H9 (cell line): ENCODE measurements around the gene ZCWPW1. TPM values are rescaled to one million over a fixed set of nuclear protein-coding genes. Genes with fewer than 3 reads are reported as not detected.
A peak's percentile ranks its signal among the peaks of the same experiment; 100 is the strongest.

Source experiments
- DNase-seq: peaks from one replicate; pipeline ENCODE4 v3.0.0-alpha.2; 2017
- H2AFZ ChIP-seq: one replicate; pipeline ENCODE4 v1.6.1; 2013; ENCODE audit warnings: mild to moderate bottlenecking, low read length, control low read depth, moderate library complexity
- H2AK5ac ChIP-seq: 2 replicates; pipeline ENCODE4 v1.6.1; 2013; ENCODE audit warnings: low read length, control low read depth, mixed read lengths; ENCODE audit not compliant: insufficient read length
- H2BK120ac ChIP-seq: one replicate; pipeline ENCODE4 v1.6.1; 2013; ENCODE audit warnings: low read depth, mild to moderate bottlenecking, low read length, control low read depth, inconsistent platforms; ENCODE audit not compliant: poor library complexity, severe bottlenecking
- H2BK12ac ChIP-seq: 2 replicates; pipeline ENCODE4 v1.6.1; 2013; ENCODE audit warnings: low read length, control low read depth, mixed read lengths, low read depth; ENCODE audit not compliant: insufficient read length
- H2BK15ac ChIP-seq: 2 replicates; pipeline ENCODE4 v1.6.1; 2013; ENCODE audit warnings: low read depth, low read length, control low read depth
- H2BK20ac ChIP-seq: one replicate; pipeline ENCODE4 v1.6.1; 2013; ENCODE audit warnings: low read depth, mild to moderate bottlenecking, low read length, control low read depth, inconsistent platforms; ENCODE audit not compliant: poor library complexity, severe bottlenecking
- H2BK5ac ChIP-seq: 2 replicates; pipeline ENCODE4 v1.6.1; 2013; ENCODE audit warnings: low read length, control low read depth, mixed read lengths; ENCODE audit not compliant: insufficient read length
- H3K14ac ChIP-seq: 2 replicates; pipeline ENCODE4 v1.6.1; 2013; ENCODE audit warnings: low read length, control low read depth; ENCODE audit not compliant: insufficient read depth
- H3K18ac ChIP-seq: 2 replicates; pipeline ENCODE4 v1.6.1; 2013; ENCODE audit warnings: low read depth, mild to moderate bottlenecking, mixed read lengths, low read length, control low read depth; ENCODE audit not compliant: insufficient read length
- H3K23ac ChIP-seq: 2 replicates; pipeline ENCODE4 v1.6.1; 2013; ENCODE audit warnings: low read length, control low read depth, mixed read lengths, low read depth; ENCODE audit not compliant: insufficient read length
- H3K23me2 ChIP-seq: 2 replicates; pipeline ENCODE4 v1.6.1; 2013; ENCODE audit warnings: low read depth, mild to moderate bottlenecking, mixed read lengths, low read length, control low read depth; ENCODE audit not compliant: insufficient read length, poor library complexity, severe bottlenecking
- H3K27ac ChIP-seq: 2 replicates; pipeline ENCODE4 v1.5.1; 2013; ENCODE audit warnings: low read length, control low read depth, mixed read lengths, low read depth; ENCODE audit not compliant: insufficient read length
- H3K27me3 ChIP-seq: 2 replicates; pipeline ENCODE4 v1.6.1; 2013; ENCODE audit warnings: low read length, control low read depth, inconsistent platforms; ENCODE audit not compliant: insufficient read depth
- H3K4ac ChIP-seq: 2 replicates; pipeline ENCODE4 v1.6.1; 2013; ENCODE audit warnings: low read depth, mild to moderate bottlenecking, control low read depth, inconsistent platforms, low read length, moderate library complexity
- H3K4me1 ChIP-seq: 2 replicates; pipeline ENCODE4 v1.6.1; 2013; ENCODE audit warnings: low read length, control low read depth, inconsistent platforms; ENCODE audit not compliant: insufficient read depth
- H3K4me2 ChIP-seq: 2 replicates; pipeline ENCODE4 v1.6.1; 2013; ENCODE audit warnings: low read length, control low read depth, mixed read lengths; ENCODE audit not compliant: insufficient read length, insufficient read depth
- H3K56ac ChIP-seq: 2 replicates; pipeline ENCODE4 v1.6.1; 2013; ENCODE audit warnings: low read depth, mild to moderate bottlenecking, mixed read lengths, low read length, control low read depth; ENCODE audit not compliant: insufficient read length
- H3K79me1 ChIP-seq: 2 replicates; pipeline ENCODE4 v1.6.1; 2013; ENCODE audit warnings: low read depth, mild to moderate bottlenecking, moderate library complexity, low read length, control low read depth, inconsistent platforms; ENCODE audit not compliant: insufficient read depth, poor library complexity, severe bottlenecking
- H3K79me2 ChIP-seq: 2 replicates; pipeline ENCODE4 v1.6.1; 2013; ENCODE audit warnings: low read length, control low read depth, inconsistent platforms; ENCODE audit not compliant: insufficient read depth
- H3K9ac ChIP-seq: 2 replicates; pipeline ENCODE4 v1.6.1; 2013; ENCODE audit warnings: low read length, control low read depth, mixed read lengths; ENCODE audit not compliant: insufficient read length; ENCODE audit errors: extremely low read depth
- H3K9me3 ChIP-seq: one replicate; pipeline ENCODE4 v1.6.1; 2013; ENCODE audit warnings: low read depth, low read length, inconsistent platforms; ENCODE audit not compliant: control insufficient read depth
- H3T11ph ChIP-seq: one replicate; pipeline ENCODE4 v1.6.1; 2013; ENCODE audit warnings: mild to moderate bottlenecking, low read length, control low read depth, inconsistent platforms
- H4K20me1 ChIP-seq: one replicate; pipeline ENCODE4 v1.6.1; 2013; ENCODE audit not compliant: control insufficient read depth, insufficient read length, insufficient read depth
- H4K5ac ChIP-seq: 2 replicates; pipeline ENCODE4 v1.6.1; 2013; ENCODE audit warnings: low read depth, mild to moderate bottlenecking, mixed read lengths, low read length, control low read depth; ENCODE audit not compliant: insufficient read length
- H4K8ac ChIP-seq: replicated peaks from 2 replicates; pipeline ENCODE4 v1.6.1; 2013; ENCODE audit warnings: low read length, control low read depth, mixed read lengths, low read depth; ENCODE audit not compliant: insufficient read length
- H4K91ac ChIP-seq: 2 replicates; pipeline ENCODE4 v1.6.1; 2013; ENCODE audit warnings: low read depth, mild to moderate bottlenecking, moderate library complexity, mixed read lengths, low read length, control low read depth; ENCODE audit not compliant: insufficient read length
- H3K27ac Mint-ChIP-seq, 3 experiments: 2 replicates in 2 of 3; 3 replicates in 1 of 3; pipeline ENCODE4 v1.8.0; 2020 to 2021; ENCODE audit warnings: mixed read lengths in 3 of 3, mild to moderate bottlenecking in 1 of 3, moderate library complexity in 1 of 3
- H3K27me3 Mint-ChIP-seq: 2 replicates; pipeline ENCODE4 v1.8.0; 2021; ENCODE audit warnings: low read depth, mild to moderate bottlenecking, moderate library complexity, mixed read lengths
- H3K36me3 Mint-ChIP-seq, 3 experiments: 2 replicates in 2 of 3; 3 replicates in 1 of 3; pipeline ENCODE4 v1.8.0; 2020 to 2021; ENCODE audit warnings: low read depth in 3 of 3, mixed read lengths in 3 of 3; ENCODE audit not compliant: insufficient read depth in 1 of 3
- H3K4me1 Mint-ChIP-seq, 2 experiments: 2 replicates each; pipeline ENCODE4 v1.8.0; 2020; ENCODE audit warnings: mixed read lengths in 2 of 2
- H3K4me3 Mint-ChIP-seq, 2 experiments: 2 replicates in 1 of 2; 3 replicates in 1 of 2; pipeline ENCODE4 v1.8.0; 2020 to 2021; ENCODE audit warnings: mild to moderate bottlenecking in 2 of 2, mixed read lengths in 2 of 2, moderate library complexity in 1 of 2
- H3K9me3 Mint-ChIP-seq, 2 experiments: 2 replicates in 1 of 2; 3 replicates in 1 of 2; pipeline ENCODE4 v1.8.0; 2020; ENCODE audit warnings: mild to moderate bottlenecking in 2 of 2, mixed read lengths in 2 of 2, moderate library complexity in 1 of 2
- CTCF ChIP-seq: fragments of 200-600 bp; sonication (generic); conservative IDR thresholded peaks from 3 replicates; pipeline ENCODE4 v1.8.0; 2021; ENCODE audit warnings: antibody characterized with exemption, mild to moderate bottlenecking
- WGBS: extraction: QIAGEN DNeasy Blood & Tissue Kit; methylation state at CpG from one replicate; pipeline ENCODE4 v1.1.7; 2013; ENCODE audit warnings: missing lambda C conversion rate, low lambda C conversion rate, mixed read lengths; ENCODE audit not compliant: insufficient read length; ENCODE audit errors: extremely low coverage; 5-methylcytosine and 5-hydroxymethylcytosine counted together
- total RNA-seq: library from RNA; stranded (reverse); gene quantifications from 2 replicates; pipeline ENCODE4 v1.2.1, GENCODE V29; 2021

Gene ZCWPW1
- total RNA-seq, 1 experiment from 2014 or later: 1.1 TPM

- Mint-ChIP-seq H3K36me3 (peaks cover 41 to 87% (median 72%) of the 10 kb centered on the region in 3 experiments), H3K4me1 (no peaks in the 10 kb centered on the region), H3K4me3 (no peak overlapping the region), H3K27me3 (no peaks in the 10 kb centered on the region), H3K9me3 (no peaks in the 10 kb centered on the region; a peak in 1 of 5 replicates), H3K27ac (peak overlapping the region in 1 of 3 experiments; percentile 67; a peak in 1 of 7 replicates)
- H4K20me1 ChIP-seq: no peaks in the 10 kb centered on the region
- no peaks in the 10 kb centered on the region for H3K23me2 ChIP-seq
- no peaks in the 10 kb centered on the region for H3K79me1 ChIP-seq
- H2BK5ac ChIP-seq: no peak overlapping the region
- H2BK20ac ChIP-seq: no peak overlapping the region
- H3K4ac ChIP-seq: no peak overlapping the region
- no peak overlapping the region for H2AK5ac ChIP-seq
- no peaks in the 10 kb centered on the region for H3K79me2 ChIP-seq
- no peaks in the 10 kb centered on the region for H3K27me3 ChIP-seq
- H4K8ac ChIP-seq: no peak overlapping the region
- no peak overlapping the region for H4K91ac ChIP-seq
- WGBS: no CpG with 5 or more reads among the region's 6 CpGs
- no peaks in the 10 kb centered on the region for H3K4me1 ChIP-seq
- no peak overlapping the region for H4K5ac ChIP-seq
- no peak overlapping the region for H2BK120ac ChIP-seq
- no peak for DNase-seq
- H3K23ac ChIP-seq: no peak overlapping the region
- H3K9ac ChIP-seq: no peak overlapping the region
- no peak overlapping the region for H3K27ac ChIP-seq
- no peak overlapping the region for H2BK15ac ChIP-seq
- H2BK12ac ChIP-seq: no peak overlapping the region
- H3K56ac ChIP-seq: no peak overlapping the region
- no peak overlapping the region for H2AFZ ChIP-seq
- H3K9me3 ChIP-seq: no peaks in the 10 kb centered on the region
- no peak overlapping the region for H3K18ac ChIP-seq
- no peak overlapping the region for H3K14ac ChIP-seq
- no peak overlapping the region for H3T11ph ChIP-seq
- H3K4me2 ChIP-seq: no peak overlapping the region
- TF ChIP-seq CTCF: no peak
These were observed 71.4 kb downstream of the ZCWPW1 start for GRCh38 chr7:100357131-100357561.
